Esophagus muscularis mucosa (tissue), 4 donors: ENCODE results near the gene MYADML2. TPM values are rescaled to one million over a fixed set of nuclear protein-coding genes. Genes with fewer than 3 reads are reported as not detected.
A peak's percentile ranks its signal among the peaks of the same experiment; 100 is the strongest.

Experiments
- DNase-seq: peaks from one replicate; pipeline ENCODE4 v3.0.0-alpha.2; 2017; ENCODE audit errors: extremely low spot score
- H3K27ac ChIP-seq, 4 donors: fragments of 200-600 bp; sonication (generic); replicated peaks in 1 of 4; 1 replicate in 3 of 4; 2 replicates in 1 of 4; pipeline ENCODE4 v1.5.1; 2016 to 2019; ENCODE audit warnings: mild to moderate bottlenecking in 1 of 4
- H3K27me3 ChIP-seq, 4 donors: fragments of 200-600 bp; sonication (generic); one replicate each; pipeline versions ENCODE4 v1.5.1 to v1.6.0; 2016 to 2019
- H3K36me3 ChIP-seq, 4 donors: fragments of 200-600 bp; sonication (generic); one replicate each; pipeline ENCODE4 v1.5.1; 2016 to 2019
- H3K4me1 ChIP-seq, 4 donors: fragments of 200-600 bp; sonication (generic); one replicate each; pipeline ENCODE4 v1.5.1; 2016 to 2019
- H3K4me3 ChIP-seq, 4 donors: fragments of 200-600 bp; sonication (generic); 1 replicate in 2 of 4; 2 replicates in 2 of 4; pipeline ENCODE4 v1.5.1; 2016 to 2019; ENCODE audit warnings: mild to moderate bottlenecking in 4 of 4, moderate library complexity in 1 of 4
- H3K9me3 ChIP-seq, 4 donors: fragments of 200-600 bp; sonication (generic); 1 replicate in 3 of 4; 2 replicates in 1 of 4; pipeline ENCODE4 v1.5.1; 2016 to 2019
- CTCF ChIP-seq, 3 experiments: fragments of 200-600 bp in 2 of 3; fragments of 450-650 bp in 1 of 3; sonication (generic) in 2 of 3; IDR thresholded peaks; one replicate each; pipeline ENCODE4 v1.5.1; 2017 to 2019; ENCODE audit warnings: antibody characterized with exemption in 3 of 3, mild to moderate bottlenecking in 2 of 3, moderate library complexity in 1 of 3
- EP300 ChIP-seq: sonication (generic); formaldehyde crosslinking; IDR thresholded peaks from one replicate; pipeline ENCODE4 v1.6.1; 2017; ENCODE audit warnings: antibody characterized with exemption
- POLR2A ChIP-seq: fragments of 450-650 bp; IDR thresholded peaks from one replicate; pipeline ENCODE4 v1.6.1; 2017; ENCODE audit warnings: antibody characterized with exemption, moderate library complexity, mild to moderate bottlenecking, low read depth
- POLR2AphosphoS5 ChIP-seq, 2 donors: sonication (generic); formaldehyde crosslinking; IDR thresholded peaks; one replicate each; pipeline ENCODE4 v1.6.1; 2017; ENCODE audit warnings: antibody characterized with exemption in 2 of 2
- WGBS: methylation state at CpG from one replicate; pipeline ENCODE4 v1.1.5; 2018; 5-methylcytosine and 5-hydroxymethylcytosine counted together
- intact Hi-C: fragments of 100-400 bp; cut with DNase I; formaldehyde crosslinking; loops from one replicate; pipeline ENCODE4 v1.15.1; 2023
- total RNA-seq, 4 donors: library from RNA; depleted of rRNA; stranded (reverse); fragments of >200 nt; gene quantifications; one replicate each; pipeline versions ENCODE4 v1.1.0 to v1.2.1, GENCODE V29; 2016

Gene MYADML2
- total RNA-seq, 4 donors from 2014 or later: not detected

GRCh38 chr17:81960130-81960958 lies 13.3 kb upstream of the MYADML2 start:
- under 1% methylated on average over 22 of the region's 98 CpGs for WGBS
- Histone ChIP-seq H3K36me3 (no peaks in the 10 kb centered on the region), H3K4me3 (peak overlapping the region; percentile 52 to 62 (median 54)), H3K27me3 (peaks cover 10 to 97% (median 39%) of the 10 kb centered on the region in 4 donors), H3K4me1 (peaks cover 16 to 33% (median 27%) of the 10 kb centered on the region in 4 donors), H3K27ac (no peak overlapping the region), H3K9me3 (no peaks in the 10 kb centered on the region)
- no peak for DNase-seq
- TF ChIP-seq POLR2A (no peak), CTCF (IDR thresholded peaks at IDR 0.05) (no peak), POLR2AphosphoS5 (IDR thresholded peaks at IDR 0.05) (no peak), EP300 (no peak)
- intact Hi-C loops: no loop called here

- no peaks in the 10 kb centered on the region for H3K9me3 ChIP-seq
- H3K4me3 ChIP-seq: peak overlapping the region; percentile 52 to 62 (median 54)
- peaks cover 10 to 100% (median 39%) of the 10 kb centered on the region in 4 donors for H3K27me3 ChIP-seq
- DNase-seq: no peak
- peak in 1 of 2 donors; percentile 16 for TF ChIP-seq POLR2AphosphoS5 (IDR thresholded peaks at IDR 0.05)
- no peak for TF ChIP-seq POLR2A
- peak; percentile 73 to 97 (median 90) for TF ChIP-seq CTCF (IDR thresholded peaks at IDR 0.05)
- 6% methylated on average over 10 of the region's 112 CpGs for WGBS
- no peak overlapping the region for H3K27ac ChIP-seq
- intact Hi-C loops: loop anchor here (1.0 to 10.0 kb wide), 2 partner anchors 62 to 195 kb away; no protein-coding TSS in a partner anchor
- H3K36me3 ChIP-seq: no peaks in the 10 kb centered on the region
- H3K4me1 ChIP-seq: peaks cover 16 to 33% (median 27%) of the 10 kb centered on the region in 4 donors
These were observed 12.5 kb upstream of the MYADML2 start for GRCh38 chr17:81959362-81960129.

GRCh38 chr17:81958633-81959342 lies 11.8 kb upstream of the MYADML2 start:
- Histone ChIP-seq H3K27ac (no peak overlapping the region), H3K4me3 (peak overlapping the region in 1 of 4 donors; percentile 52), H3K27me3 (peaks cover 10 to 100% (median 42%) of the 10 kb centered on the region in 4 donors), H3K4me1 (peaks cover 16 to 33% (median 27%) of the 10 kb centered on the region in 4 donors), H3K36me3 (no peaks in the 10 kb centered on the region), H3K9me3 (no peaks in the 10 kb centered on the region)
- intact Hi-C loops: loop anchor here (1.0 to 10.0 kb wide), 2 partner anchors 63 to 196 kb away; no protein-coding TSS in a partner anchor
- WGBS: 73% methylated on average over 15 of the region's 15 CpGs
- no peak for TF ChIP-seq POLR2AphosphoS5 (IDR thresholded peaks at IDR 0.05)
- no peak for TF ChIP-seq EP300
- no peak for TF ChIP-seq CTCF (IDR thresholded peaks at IDR 0.05)
- TF ChIP-seq POLR2A: no peak
- no peak for DNase-seq

GRCh38 chr17:81957691-81958432 lies 10.8 kb upstream of the MYADML2 start:
- Histone ChIP-seq H3K4me3 (no peak overlapping the region), H3K9me3 (no peaks in the 10 kb centered on the region), H3K4me1 (peaks cover 16 to 33% (median 27%) of the 10 kb centered on the region in 4 donors), H3K27me3 (peaks cover 10 to 100% (median 40%) of the 10 kb centered on the region in 4 donors), H3K36me3 (no peaks in the 10 kb centered on the region), H3K27ac (no peak overlapping the region)
- TF ChIP-seq CTCF (IDR thresholded peaks at IDR 0.05) (no peak), POLR2A (no peak), EP300 (no peak), POLR2AphosphoS5 (IDR thresholded peaks at IDR 0.05) (no peak)
- no peak for DNase-seq
- WGBS: 93% methylated on average over 12 of the region's 19 CpGs
- intact Hi-C loops: loop anchor here (10.0 kb wide), 1 partner anchor 197 kb away; no protein-coding TSS in a partner anchor
